Spleen (tissue), 11 donors: ENCODE measurements around the gene TCEA2. TPM values are rescaled to one million over a fixed set of nuclear protein-coding genes. Genes with fewer than 3 reads are reported as not detected.

Experiments used
- DNase-seq: peaks from one replicate; pipeline ENCODE4 v3.0.0-alpha.2; 2020
- H3K27ac ChIP-seq, 8 donors: fragments of 200-600 bp; sonication (generic) in 7 of 8; 1 replicate in 4 of 8; 2 replicates in 4 of 8; pipeline versions ENCODE4 v1.5.0 to v1.8.0; 2016 to 2021; ENCODE audit warnings: inconsistent platforms in 4 of 8, mild to moderate bottlenecking in 4 of 8, moderate library complexity in 1 of 8
- H3K27me3 ChIP-seq, 7 donors: fragments of 200-600 bp; sonication (generic) in 6 of 7; replicated peaks in 1 of 7; 1 replicate in 4 of 7; 2 replicates in 3 of 7; pipeline versions ENCODE4 v1.5.0 to v1.8.0; 2016 to 2021; ENCODE audit warnings: inconsistent platforms in 3 of 7, mild to moderate bottlenecking in 1 of 7
- H3K36me3 ChIP-seq, 6 donors: fragments of 200-600 bp; sonication (generic) in 5 of 6; 1 replicate in 4 of 6; 2 replicates in 2 of 6; pipeline versions ENCODE4 v1.5.0 to v1.8.0; 2016 to 2021; ENCODE audit warnings: inconsistent platforms in 2 of 6
- H3K4me1 ChIP-seq, 6 donors: fragments of 200-600 bp; sonication (generic) in 5 of 6; 1 replicate in 3 of 6; 2 replicates in 3 of 6; pipeline versions ENCODE4 v1.5.0 to v1.8.0; 2016 to 2021; ENCODE audit warnings: inconsistent platforms in 3 of 6
- H3K4me3 ChIP-seq, 8 donors: fragments of 200-600 bp; sonication (generic) in 7 of 8; 1 replicate in 4 of 8; 2 replicates in 4 of 8; pipeline versions ENCODE4 v1.5.0 to v1.8.0; 2016 to 2021; ENCODE audit warnings: inconsistent platforms in 4 of 8, mild to moderate bottlenecking in 4 of 8, moderate library complexity in 2 of 8
- H3K9me3 ChIP-seq, 8 donors: fragments of 200-600 bp; sonication (generic) in 7 of 8; 1 replicate in 4 of 8; 2 replicates in 4 of 8; pipeline versions ENCODE4 v1.5.0 to v1.8.0; 2016 to 2021; ENCODE audit warnings: inconsistent platforms in 4 of 8
- CTCF ChIP-seq, 11 experiments: fragments of 200-600 bp in 7 of 11; fragments of 450-650 bp in 4 of 11; sonication (generic) in 4 of 11; IDR thresholded peaks in 8 of 11; conservative IDR thresholded peaks in 3 of 11; 1 replicate in 7 of 11; 2 replicates in 4 of 11; pipeline versions ENCODE4 v1.4.0 to v1.8.0; 2016 to 2021; ENCODE audit warnings: antibody characterized with exemption in 11 of 11, inconsistent platforms in 4 of 11, mild to moderate bottlenecking in 1 of 11
- POLR2A ChIP-seq, 3 donors: fragments of 450-650 bp; IDR thresholded peaks; one replicate each; pipeline ENCODE4 v1.5.1; 2017; ENCODE audit warnings: antibody characterized with exemption in 3 of 3, mild to moderate bottlenecking in 1 of 3
- POLR2AphosphoS5 ChIP-seq, 3 donors: sonication (generic); formaldehyde crosslinking; IDR thresholded peaks; one replicate each; pipeline ENCODE4 v1.5.1; 2017; ENCODE audit warnings: antibody characterized with exemption in 3 of 3
- whole genome bisulfite sequencing, 5 donors: extraction: QIAGEN DNeasy Blood & Tissue Kit in 3 of 5; methylation state at CpG; one replicate each; pipeline versions ENCODE4 v1.1.5 to v1.1.7; 2013 to 2018; 5-methylcytosine and 5-hydroxymethylcytosine counted together
- intact Hi-C: fragments of 100-400 bp; cut with DNase I; formaldehyde crosslinking; loops from one replicate; pipeline ENCODE4 v1.15.0; 2023; ENCODE audit warnings: low total_unique reads
- polyA plus RNA-seq, 3 donors: library from polyadenylated mRNA; stranded (reverse); fragments of 200-250 nt; gene quantifications; one replicate each; pipeline ENCODE4 v1.2.1, GENCODE V29; 2013
- total RNA-seq, 7 donors: library from RNA; depleted of rRNA in 3 of 7; stranded (reverse); fragments of >200 nt in 3 of 7; fragmentation: NEBNext Ultra II Directional in 4 of 7; extraction: Animal tissue kit (Norgen Biotek cat#: 25700) in 4 of 7; gene quantifications; one replicate each; pipeline versions ENCODE4 v1.1.0 to v1.2.1, GENCODE V29; 2016 to 2021
- donor health status: healthy with polysubstance abuse.
- donor health status: DM: no; HTN: no; CAD: no; lungs with moderate emphysema.
- donor health status: DM: no; HTN: no; CAD: no.
- donor health status: Bipolar disorder and iron deficiency.
- donor health status: healthy.
- donor health status: DM: no; HTN: no; CAD: no.
- donor health status: DM: yes; HTN: yes; CAD: no.

TCEA2 gene
- total and polyA plus RNA-seq, 10 donors, result 18.6 to 60.8 (median 43.2) TPM

DNA sequence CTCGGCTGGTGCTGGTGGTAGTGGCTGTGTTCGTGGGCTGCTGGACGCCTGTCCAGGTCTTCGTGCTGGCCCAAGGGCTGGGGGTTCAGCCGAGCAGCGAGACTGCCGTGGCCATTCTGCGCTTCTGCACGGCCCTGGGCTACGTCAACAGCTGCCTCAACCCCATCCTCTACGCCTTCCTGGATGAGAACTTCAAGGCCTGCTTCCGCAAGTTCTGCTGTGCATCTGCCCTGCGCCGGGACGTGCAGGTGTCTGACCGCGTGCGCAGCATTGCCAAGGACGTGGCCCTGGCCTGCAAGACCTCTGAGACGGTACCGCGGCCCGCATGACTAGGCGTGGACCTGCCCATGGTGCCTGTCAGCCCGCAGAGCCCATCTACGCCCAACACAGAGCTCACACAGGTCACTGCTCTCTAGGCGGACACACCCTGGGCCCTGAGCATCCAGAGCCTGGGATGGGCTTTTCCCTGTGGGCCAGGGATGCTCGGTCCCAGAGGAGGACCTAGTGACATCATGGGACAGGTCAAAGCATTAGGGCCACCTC lies 35.5 kb downstream of the TCEA2 start:
- H3K27ac ChIP-seq, result no peak overlapping the region
- TF ChIP-seq POLR2A (IDR thresholded peaks at IDR 0.05) (no peak), POLR2AphosphoS5 (IDR thresholded peaks at IDR 0.05) (no peak), CTCF (IDR thresholded peaks at IDR 0.05 in 8 of 11, conservative IDR thresholded peaks at IDR 0.05 in 3 of 11) (no peak)
- H3K9me3 ChIP-seq, result no peaks in the 10 kb centered on the region
- peaks cover 0 to 35% (median 28%) of the 10 kb centered on the region in 7 donors for H3K27me3 ChIP-seq
- DNase-seq, result no peak
- peaks cover 0 to 43% (median 13%) of the 10 kb centered on the region in 6 donors for H3K36me3 ChIP-seq
- intact Hi-C loops, result no loop called here
- H3K4me1 ChIP-seq, result peaks cover 5 to 36% (median 23%) of the 10 kb centered on the region in 6 donors
- no peak overlapping the region for H3K4me3 ChIP-seq
- 92 to 98% (median 94%) methylated on average over 24 to 28 of the region's 28 CpGs for WGBS, 5 donors

GRCh38 chr20:64099086-64099786 lies 36.2 kb downstream of the TCEA2 start:
- Histone ChIP-seq H3K36me3 (peaks cover 0 to 43% (median 13%) of the 10 kb centered on the region in 6 donors), H3K27ac (peak overlapping the region in 1 of 8 donors; percentile 70), H3K27me3 (peaks cover 0 to 42% (median 28%) of the 10 kb centered on the region in 7 donors), H3K4me3 (no peak overlapping the region), H3K9me3 (no peaks in the 10 kb centered on the region), H3K4me1 (peaks cover 5 to 36% (median 23%) of the 10 kb centered on the region in 6 donors)
- intact Hi-C loops, result no loop called here
- no peak for TF ChIP-seq CTCF (IDR thresholded peaks at IDR 0.05 in 8 of 11, conservative IDR thresholded peaks at IDR 0.05 in 3 of 11)
- 88 to 94% (median 91%) methylated on average over 9 to 21 of the region's 21 CpGs for WGBS, 5 donors
- no peak for DNase-seq

DNA sequence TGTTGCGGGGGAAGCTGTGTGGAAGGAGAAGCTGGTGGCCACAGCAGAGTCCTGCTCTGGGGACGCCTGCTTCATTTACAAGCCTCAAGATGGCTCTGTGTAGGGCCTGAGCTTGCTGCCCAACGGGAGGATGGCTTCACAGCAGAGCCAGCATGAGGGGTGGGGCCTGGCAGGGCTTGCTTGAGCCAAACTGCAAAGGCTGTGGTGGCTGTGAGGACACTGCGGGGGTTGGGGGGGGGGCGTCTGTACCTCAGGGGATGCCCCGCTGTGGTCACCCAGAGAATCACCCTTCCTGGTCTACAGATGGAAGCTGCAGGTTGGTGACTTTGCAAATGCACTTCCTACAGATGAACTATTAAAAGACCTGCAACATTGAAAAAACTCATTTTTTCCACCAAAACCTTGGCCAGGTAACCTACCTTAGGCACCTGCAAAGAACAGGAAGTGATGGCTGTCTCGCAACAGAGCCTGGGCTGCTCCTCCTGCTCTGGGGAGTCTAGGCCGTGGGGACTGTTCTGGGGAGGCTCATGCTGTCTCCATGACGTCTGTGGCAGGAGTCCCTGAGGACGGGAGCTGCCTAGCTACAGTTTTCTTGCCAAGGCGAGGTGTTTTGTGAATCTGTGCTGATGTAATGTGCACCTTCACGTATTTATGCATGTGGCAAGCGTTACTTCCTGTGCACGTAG lies 37.0 kb downstream of the TCEA2 start:
- intact Hi-C loops, result no loop called here
- WGBS, 5 donors, result 58 to 72% (median 63%) methylated on average over 14 of the region's 14 CpGs
- H3K4me3 ChIP-seq, result no peak overlapping the region
- peaks cover 0 to 46% (median 28%) of the 10 kb centered on the region in 7 donors for H3K27me3 ChIP-seq
- peak in 1 of 3 donors; percentile 31 for TF ChIP-seq POLR2AphosphoS5 (IDR thresholded peaks at IDR 0.05)
- no peak for TF ChIP-seq POLR2A (IDR thresholded peaks at IDR 0.05)
- no peak for TF ChIP-seq CTCF (IDR thresholded peaks at IDR 0.05 in 8 of 11, conservative IDR thresholded peaks at IDR 0.05 in 3 of 11)
- no peaks in the 10 kb centered on the region for H3K9me3 ChIP-seq
- peak overlapping the region in 3 of 8 donors; percentile 4 to 70 (median 16) for H3K27ac ChIP-seq
- H3K4me1 ChIP-seq, result peaks cover 5 to 36% (median 23%) of the 10 kb centered on the region in 6 donors
- DNase-seq, result no peak
- peaks cover 0 to 43% (median 13%) of the 10 kb centered on the region in 6 donors for H3K36me3 ChIP-seq

DNA sequence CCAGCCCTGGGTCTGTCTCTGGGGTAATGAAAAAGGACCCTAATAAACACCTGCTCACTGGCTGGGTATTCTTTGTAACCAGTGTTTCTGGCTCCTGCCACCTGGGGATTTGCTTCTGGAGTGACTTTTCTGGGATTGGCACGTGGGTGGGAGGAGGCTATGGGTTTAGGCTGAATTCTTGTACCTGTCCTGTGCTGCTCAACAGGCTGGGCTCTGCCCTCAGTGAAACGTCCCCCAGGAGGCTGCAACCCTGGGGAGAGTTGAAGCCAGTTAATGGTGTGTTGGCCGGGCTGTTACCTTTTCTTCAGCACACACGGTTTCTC lies 37.5 kb downstream of the TCEA2 start:
- Histone ChIP-seq H3K27me3 (peaks cover 0 to 47% (median 28%) of the 10 kb centered on the region in 7 donors), H3K27ac (peak overlapping the region in 2 of 8 donors; percentile 4 to 70), H3K4me3 (no peak overlapping the region), H3K4me1 (peaks cover 5 to 36% (median 23%) of the 10 kb centered on the region in 6 donors), H3K36me3 (peaks cover 0 to 43% (median 13%) of the 10 kb centered on the region in 6 donors), H3K9me3 (no peaks in the 10 kb centered on the region)
- no peak for DNase-seq
- WGBS, 5 donors, result 67 to 82% (median 72%) methylated on average over 3 to 4 of the region's 4 CpGs
- intact Hi-C loops, result no loop called here
- no peak for TF ChIP-seq POLR2A (IDR thresholded peaks at IDR 0.05)
- no peak for TF ChIP-seq CTCF (IDR thresholded peaks at IDR 0.05 in 8 of 11, conservative IDR thresholded peaks at IDR 0.05 in 3 of 11)
- no peak for TF ChIP-seq POLR2AphosphoS5 (IDR thresholded peaks at IDR 0.05)
